H9 (cell line): ENCODE results near the gene G6PC1. TPM values are rescaled to one million over a fixed set of nuclear protein-coding genes. Genes with fewer than 3 reads are reported as not detected.

Experiments
- DNase-seq: peaks from one replicate; pipeline ENCODE4 v3.0.0-alpha.2; 2017
- H2AFZ ChIP-seq: one replicate; pipeline ENCODE4 v1.6.1; 2013; ENCODE audit warnings: mild to moderate bottlenecking, low read length, control low read depth, moderate library complexity
- H2AK5ac ChIP-seq: 2 replicates; pipeline ENCODE4 v1.6.1; 2013; ENCODE audit warnings: low read length, control low read depth, mixed read lengths; ENCODE audit not compliant: insufficient read length
- H2BK120ac ChIP-seq: one replicate; pipeline ENCODE4 v1.6.1; 2013; ENCODE audit warnings: low read depth, mild to moderate bottlenecking, low read length, control low read depth, inconsistent platforms; ENCODE audit not compliant: poor library complexity, severe bottlenecking
- H2BK12ac ChIP-seq: 2 replicates; pipeline ENCODE4 v1.6.1; 2013; ENCODE audit warnings: low read length, control low read depth, mixed read lengths, low read depth; ENCODE audit not compliant: insufficient read length
- H2BK15ac ChIP-seq: 2 replicates; pipeline ENCODE4 v1.6.1; 2013; ENCODE audit warnings: low read depth, low read length, control low read depth
- H2BK20ac ChIP-seq: one replicate; pipeline ENCODE4 v1.6.1; 2013; ENCODE audit warnings: low read depth, mild to moderate bottlenecking, low read length, control low read depth, inconsistent platforms; ENCODE audit not compliant: poor library complexity, severe bottlenecking
- H2BK5ac ChIP-seq: 2 replicates; pipeline ENCODE4 v1.6.1; 2013; ENCODE audit warnings: low read length, control low read depth, mixed read lengths; ENCODE audit not compliant: insufficient read length
- H3K14ac ChIP-seq: 2 replicates; pipeline ENCODE4 v1.6.1; 2013; ENCODE audit warnings: low read length, control low read depth; ENCODE audit not compliant: insufficient read depth
- H3K18ac ChIP-seq: 2 replicates; pipeline ENCODE4 v1.6.1; 2013; ENCODE audit warnings: low read depth, mild to moderate bottlenecking, mixed read lengths, low read length, control low read depth; ENCODE audit not compliant: insufficient read length
- H3K23ac ChIP-seq: 2 replicates; pipeline ENCODE4 v1.6.1; 2013; ENCODE audit warnings: low read length, control low read depth, mixed read lengths, low read depth; ENCODE audit not compliant: insufficient read length
- H3K23me2 ChIP-seq: 2 replicates; pipeline ENCODE4 v1.6.1; 2013; ENCODE audit warnings: low read depth, mild to moderate bottlenecking, mixed read lengths, low read length, control low read depth; ENCODE audit not compliant: insufficient read length, poor library complexity, severe bottlenecking
- H3K27ac ChIP-seq: 2 replicates; pipeline ENCODE4 v1.5.1; 2013; ENCODE audit warnings: low read length, control low read depth, mixed read lengths, low read depth; ENCODE audit not compliant: insufficient read length
- H3K27me3 ChIP-seq: 2 replicates; pipeline ENCODE4 v1.6.1; 2013; ENCODE audit warnings: low read length, control low read depth, inconsistent platforms; ENCODE audit not compliant: insufficient read depth
- H3K4ac ChIP-seq: 2 replicates; pipeline ENCODE4 v1.6.1; 2013; ENCODE audit warnings: low read depth, mild to moderate bottlenecking, control low read depth, inconsistent platforms, low read length, moderate library complexity
- H3K4me1 ChIP-seq: 2 replicates; pipeline ENCODE4 v1.6.1; 2013; ENCODE audit warnings: low read length, control low read depth, inconsistent platforms; ENCODE audit not compliant: insufficient read depth
- H3K4me2 ChIP-seq: 2 replicates; pipeline ENCODE4 v1.6.1; 2013; ENCODE audit warnings: low read length, control low read depth, mixed read lengths; ENCODE audit not compliant: insufficient read length, insufficient read depth
- H3K56ac ChIP-seq: 2 replicates; pipeline ENCODE4 v1.6.1; 2013; ENCODE audit warnings: low read depth, mild to moderate bottlenecking, mixed read lengths, low read length, control low read depth; ENCODE audit not compliant: insufficient read length
- H3K79me1 ChIP-seq: 2 replicates; pipeline ENCODE4 v1.6.1; 2013; ENCODE audit warnings: low read depth, mild to moderate bottlenecking, moderate library complexity, low read length, control low read depth, inconsistent platforms; ENCODE audit not compliant: insufficient read depth, poor library complexity, severe bottlenecking
- H3K79me2 ChIP-seq: 2 replicates; pipeline ENCODE4 v1.6.1; 2013; ENCODE audit warnings: low read length, control low read depth, inconsistent platforms; ENCODE audit not compliant: insufficient read depth
- H3K9ac ChIP-seq: 2 replicates; pipeline ENCODE4 v1.6.1; 2013; ENCODE audit warnings: low read length, control low read depth, mixed read lengths; ENCODE audit not compliant: insufficient read length; ENCODE audit errors: extremely low read depth
- H3K9me3 ChIP-seq: one replicate; pipeline ENCODE4 v1.6.1; 2013; ENCODE audit warnings: low read depth, low read length, inconsistent platforms; ENCODE audit not compliant: control insufficient read depth
- H3T11ph ChIP-seq: one replicate; pipeline ENCODE4 v1.6.1; 2013; ENCODE audit warnings: mild to moderate bottlenecking, low read length, control low read depth, inconsistent platforms
- H4K20me1 ChIP-seq: one replicate; pipeline ENCODE4 v1.6.1; 2013; ENCODE audit not compliant: control insufficient read depth, insufficient read length, insufficient read depth
- H4K5ac ChIP-seq: 2 replicates; pipeline ENCODE4 v1.6.1; 2013; ENCODE audit warnings: low read depth, mild to moderate bottlenecking, mixed read lengths, low read length, control low read depth; ENCODE audit not compliant: insufficient read length
- H4K8ac ChIP-seq: replicated peaks from 2 replicates; pipeline ENCODE4 v1.6.1; 2013; ENCODE audit warnings: low read length, control low read depth, mixed read lengths, low read depth; ENCODE audit not compliant: insufficient read length
- H4K91ac ChIP-seq: 2 replicates; pipeline ENCODE4 v1.6.1; 2013; ENCODE audit warnings: low read depth, mild to moderate bottlenecking, moderate library complexity, mixed read lengths, low read length, control low read depth; ENCODE audit not compliant: insufficient read length
- H3K27ac Mint-ChIP-seq, 3 experiments: 2 replicates in 2 of 3; 3 replicates in 1 of 3; pipeline ENCODE4 v1.8.0; 2020 to 2021; ENCODE audit warnings: mixed read lengths in 3 of 3, mild to moderate bottlenecking in 1 of 3, moderate library complexity in 1 of 3
- H3K27me3 Mint-ChIP-seq: 2 replicates; pipeline ENCODE4 v1.8.0; 2021; ENCODE audit warnings: low read depth, mild to moderate bottlenecking, moderate library complexity, mixed read lengths
- H3K36me3 Mint-ChIP-seq, 3 experiments: 2 replicates in 2 of 3; 3 replicates in 1 of 3; pipeline ENCODE4 v1.8.0; 2020 to 2021; ENCODE audit warnings: low read depth in 3 of 3, mixed read lengths in 3 of 3; ENCODE audit not compliant: insufficient read depth in 1 of 3
- H3K4me1 Mint-ChIP-seq, 2 experiments: 2 replicates each; pipeline ENCODE4 v1.8.0; 2020; ENCODE audit warnings: mixed read lengths in 2 of 2
- H3K4me3 Mint-ChIP-seq, 2 experiments: 2 replicates in 1 of 2; 3 replicates in 1 of 2; pipeline ENCODE4 v1.8.0; 2020 to 2021; ENCODE audit warnings: mild to moderate bottlenecking in 2 of 2, mixed read lengths in 2 of 2, moderate library complexity in 1 of 2
- H3K9me3 Mint-ChIP-seq, 2 experiments: 2 replicates in 1 of 2; 3 replicates in 1 of 2; pipeline ENCODE4 v1.8.0; 2020; ENCODE audit warnings: mild to moderate bottlenecking in 2 of 2, mixed read lengths in 2 of 2, moderate library complexity in 1 of 2
- CTCF ChIP-seq: fragments of 200-600 bp; sonication (generic); conservative IDR thresholded peaks from 3 replicates; pipeline ENCODE4 v1.8.0; 2021; ENCODE audit warnings: antibody characterized with exemption, mild to moderate bottlenecking
- WGBS: extraction: QIAGEN DNeasy Blood & Tissue Kit; methylation state at CpG from one replicate; pipeline ENCODE4 v1.1.7; 2013; ENCODE audit warnings: missing lambda C conversion rate, low lambda C conversion rate, mixed read lengths; ENCODE audit not compliant: insufficient read length; ENCODE audit errors: extremely low coverage; 5-methylcytosine and 5-hydroxymethylcytosine counted together
- total RNA-seq: library from RNA; stranded (reverse); gene quantifications from 2 replicates; pipeline ENCODE4 v1.2.1, GENCODE V29; 2021

The G6PC1 gene
- total RNA-seq, 1 experiment from 2014 or later: not detected

GRCh38 chr17:42944211-42944610 is 43.6 kb downstream of the G6PC1 start:
- TF ChIP-seq CTCF: no peak
- Histone ChIP-seq H3K56ac (no peak overlapping the region), H3K27me3 (no peaks in the 10 kb centered on the region), H2BK12ac (no peak overlapping the region), H2BK5ac (no peak overlapping the region), H3K18ac (no peak overlapping the region), H3K4me2 (no peak overlapping the region), H4K20me1 (no peaks in the 10 kb centered on the region), H2BK20ac (no peak overlapping the region), H3K23ac (no peak overlapping the region), H3K4ac (no peak overlapping the region), H3K9me3 (no peaks in the 10 kb centered on the region), H3K4me1 (no peaks in the 10 kb centered on the region), H3K23me2 (no peaks in the 10 kb centered on the region), H2AK5ac (no peak overlapping the region), H4K8ac (no peak overlapping the region), H3K14ac (no peak overlapping the region), H2AFZ (no peak overlapping the region), H3K79me1 (no peaks in the 10 kb centered on the region), H3K9ac (no peak overlapping the region), H4K91ac (no peak overlapping the region), H4K5ac (no peak overlapping the region), H2BK120ac (no peak overlapping the region), H2BK15ac (no peak overlapping the region), H3K79me2 (no peaks in the 10 kb centered on the region), H3K27ac (no peak overlapping the region), H3T11ph (no peak overlapping the region)
- Mint-ChIP-seq H3K9me3 (no peaks in the 10 kb centered on the region), H3K4me3 (no peak overlapping the region), H3K27ac (no peak overlapping the region; a peak in 1 of 7 replicates), H3K27me3 (no peaks in the 10 kb centered on the region), H3K36me3 (peaks cover 0 to 1% (median under 1%) of the 10 kb centered on the region in 3 experiments; a peak in 4 of 7 replicates), H3K4me1 (no peaks in the 10 kb centered on the region)
- 100% methylated on average over 1 of the region's 3 CpGs for WGBS
- no peak for DNase-seq
